ENCODE data around the gene CD93. TPM values are rescaled to one million over a fixed set of nuclear protein-coding genes. Genes with fewer than 3 reads are reported as not detected.

The CD93 gene
- total RNA-seq, 6 donors from 2014 or later, result 25.1 to 160 (median 68.8) TPM

DNA sequence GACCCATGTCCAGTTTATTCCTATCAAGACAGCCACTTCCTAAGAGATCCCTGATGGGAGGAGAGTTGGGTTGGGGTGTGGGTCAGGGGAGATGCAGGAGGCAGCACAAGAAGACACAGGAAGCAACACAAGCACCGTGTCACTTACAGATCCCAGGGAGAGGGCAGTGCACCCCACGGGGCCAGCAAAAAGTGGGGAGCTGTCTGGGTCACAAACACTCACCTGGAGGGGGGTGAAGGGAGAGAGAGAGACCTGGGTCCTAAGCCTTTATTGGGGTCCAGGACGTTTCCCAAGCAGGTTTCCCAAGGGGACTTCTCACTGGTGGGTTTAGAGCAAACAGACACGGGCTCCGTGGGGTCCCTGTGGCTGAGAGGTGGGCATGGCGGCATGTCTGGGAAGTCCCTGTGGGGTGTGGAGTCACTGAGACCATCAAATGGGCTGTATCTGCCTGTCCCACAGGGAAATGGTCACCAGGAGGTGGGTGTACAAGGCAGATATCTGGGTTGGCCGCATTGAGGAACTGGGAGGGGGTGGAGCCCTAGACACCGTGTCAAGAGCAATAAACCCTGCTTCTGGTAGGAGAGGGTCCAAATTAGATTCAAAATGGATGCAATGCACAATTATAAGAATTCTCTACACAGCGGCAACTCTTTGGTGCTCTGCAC is 1.6 kb upstream of the CD93 start:
- TF ChIP-seq POLR2A (IDR thresholded peaks at IDR 0.05), result no peak
- no peak for TF ChIP-seq POLR2AphosphoS5 (IDR thresholded peaks at IDR 0.05)
- TF ChIP-seq, protein P1, sequence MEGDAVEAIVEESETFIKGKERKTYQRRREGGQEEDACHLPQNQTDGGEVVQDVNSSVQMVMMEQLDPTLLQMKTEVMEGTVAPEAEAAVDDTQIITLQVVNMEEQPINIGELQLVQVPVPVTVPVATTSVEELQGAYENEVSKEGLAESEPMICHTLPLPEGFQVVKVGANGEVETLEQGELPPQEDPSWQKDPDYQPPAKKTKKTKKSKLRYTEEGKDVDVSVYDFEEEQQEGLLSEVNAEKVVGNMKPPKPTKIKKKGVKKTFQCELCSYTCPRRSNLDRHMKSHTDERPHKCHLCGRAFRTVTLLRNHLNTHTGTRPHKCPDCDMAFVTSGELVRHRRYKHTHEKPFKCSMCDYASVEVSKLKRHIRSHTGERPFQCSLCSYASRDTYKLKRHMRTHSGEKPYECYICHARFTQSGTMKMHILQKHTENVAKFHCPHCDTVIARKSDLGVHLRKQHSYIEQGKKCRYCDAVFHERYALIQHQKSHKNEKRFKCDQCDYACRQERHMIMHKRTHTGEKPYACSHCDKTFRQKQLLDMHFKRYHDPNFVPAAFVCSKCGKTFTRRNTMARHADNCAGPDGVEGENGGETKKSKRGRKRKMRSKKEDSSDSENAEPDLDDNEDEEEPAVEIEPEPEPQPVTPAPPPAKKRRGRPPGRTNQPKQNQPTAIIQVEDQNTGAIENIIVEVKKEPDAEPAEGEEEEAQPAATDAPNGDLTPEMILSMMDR (IDR thresholded peaks at IDR 0.05), result no peak
- TF ChIP-seq EP300 (IDR thresholded peaks at IDR 0.05), result no peak
- Histone ChIP-seq H3K9me3 (no peaks in the 10 kb centered on the region), H3K36me3 (no peaks in the 10 kb centered on the region), H3K27me3 (no peaks in the 10 kb centered on the region), H3K4me1 (peaks cover 20 to 57% (median 21%) of the 10 kb centered on the region in 4 donors), H3K27ac (peak overlapping the region; percentile 89 to 97 (median 92)), H3K4me3 (no peak overlapping the region)
- WGBS, 2 donors, result 64 to 76% methylated on average over 9 of the region's 9 CpGs
- DNase-seq (peak; percentile 17 to 56), ATAC-seq (ENCODE audit: low FRiP score in 2 of 2) (peak in 1 of 2 donors; percentile 40)

DNA sequence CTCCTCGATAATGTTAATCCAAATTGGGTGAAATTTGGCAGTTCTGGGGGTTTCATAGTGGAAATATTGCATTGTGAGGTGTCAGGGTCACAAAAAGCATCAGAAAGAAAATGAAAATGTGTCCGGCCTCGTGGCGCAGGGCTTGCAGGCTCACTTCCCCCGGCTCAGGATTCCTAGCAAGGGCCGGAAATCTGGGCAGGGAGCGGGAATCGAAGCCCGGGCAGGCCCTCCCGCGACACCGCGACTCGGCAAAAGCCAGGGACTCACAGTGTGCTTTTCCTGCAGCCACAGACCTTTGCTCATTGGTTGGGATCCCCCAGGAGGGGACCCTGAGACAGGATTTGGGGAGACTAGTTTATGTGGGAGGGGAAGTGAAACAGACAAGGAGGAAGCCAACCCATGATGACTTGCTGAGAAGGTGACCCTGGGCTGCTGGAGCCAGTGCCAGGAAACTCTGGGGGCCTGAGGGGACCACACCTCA is 847 bp upstream of the CD93 start:
- peak overlapping the region in 1 of 4 donors; percentile 52 for H3K4me3 ChIP-seq
- no peaks in the 10 kb centered on the region for H3K36me3 ChIP-seq
- ATAC-seq (ENCODE audit: low FRiP score in 2 of 2) (peak in 1 of 2 donors; percentile 48), DNase-seq (peak; percentile 59 to 84)
- H3K9me3 ChIP-seq, result no peaks in the 10 kb centered on the region
- 60 to 61% methylated on average over 14 of the region's 14 CpGs for WGBS, 2 donors
- H3K27ac ChIP-seq, result peak overlapping the region; percentile 89 to 97 (median 92)
- peaks cover 20 to 60% (median 24%) of the 10 kb centered on the region in 4 donors for H3K4me1 ChIP-seq
- H3K27me3 ChIP-seq, result no peaks in the 10 kb centered on the region
- TF ChIP-seq EP300 (IDR thresholded peaks at IDR 0.05) (peak in 2 of 4 donors; percentile 30 to 64), POLR2A (IDR thresholded peaks at IDR 0.05) (peak in 1 of 4 donors; percentile 29), POLR2AphosphoS5 (IDR thresholded peaks at IDR 0.05) (peak; percentile 49 to 91)
- TF ChIP-seq, protein P1 (IDR thresholded peaks at IDR 0.05), result no peak

DNA sequence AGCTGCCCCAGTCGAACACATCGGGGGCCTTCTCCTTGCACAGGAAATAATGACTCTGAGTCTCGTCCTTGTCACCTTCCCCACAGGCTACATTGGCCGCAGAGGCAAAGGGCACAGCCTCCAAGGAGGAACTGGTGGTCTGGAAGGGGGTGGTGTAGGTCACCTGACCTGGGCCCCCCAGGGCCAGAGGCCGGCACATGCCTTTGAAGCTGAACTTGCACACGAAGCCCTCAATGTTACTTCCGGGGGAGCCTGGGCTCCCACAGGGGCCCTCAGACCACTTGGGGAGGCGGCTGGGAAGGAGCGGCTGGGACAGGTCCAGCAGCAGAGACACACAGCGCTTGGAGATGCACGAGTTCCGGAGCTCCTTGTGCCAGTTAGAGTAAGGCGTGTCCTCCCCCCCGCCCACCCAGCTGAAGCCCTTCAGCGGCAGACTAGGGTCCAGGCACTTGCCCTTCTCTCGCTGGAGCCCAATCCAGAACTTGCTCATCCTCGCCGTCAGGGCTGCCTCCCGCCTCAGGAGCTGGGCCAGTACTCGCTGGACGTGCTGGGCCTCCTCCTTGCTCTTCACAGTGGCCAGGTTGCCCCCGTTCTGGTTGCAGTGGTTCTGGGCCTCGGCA is 578 bp downstream of the CD93 start:
- Histone ChIP-seq H3K27ac (peak overlapping the region; percentile 89 to 97 (median 92)), H3K36me3 (peaks cover 0 to 6% (median 0%) of the 10 kb centered on the region in 4 donors), H3K4me3 (peak overlapping the region; percentile 39 to 54 (median 46)), H3K4me1 (peaks cover 20 to 73% (median 31%) of the 10 kb centered on the region in 4 donors), H3K9me3 (no peaks in the 10 kb centered on the region), H3K27me3 (no peaks in the 10 kb centered on the region)
- no peak for ATAC-seq (ENCODE audit: low FRiP score in 2 of 2)
- TF ChIP-seq POLR2AphosphoS5 (IDR thresholded peaks at IDR 0.05) (peak in 1 of 2 donors; percentile 5), POLR2A (IDR thresholded peaks at IDR 0.05) (no peak)
- 55% methylated on average over 11 of the region's 23 CpGs; no CpG with 5 or more reads in 1 of the 2 donors for whole genome bisulfite sequencing, 2 donors
- DNase-seq, result peak in 1 of 2 donors; percentile 72

DNA sequence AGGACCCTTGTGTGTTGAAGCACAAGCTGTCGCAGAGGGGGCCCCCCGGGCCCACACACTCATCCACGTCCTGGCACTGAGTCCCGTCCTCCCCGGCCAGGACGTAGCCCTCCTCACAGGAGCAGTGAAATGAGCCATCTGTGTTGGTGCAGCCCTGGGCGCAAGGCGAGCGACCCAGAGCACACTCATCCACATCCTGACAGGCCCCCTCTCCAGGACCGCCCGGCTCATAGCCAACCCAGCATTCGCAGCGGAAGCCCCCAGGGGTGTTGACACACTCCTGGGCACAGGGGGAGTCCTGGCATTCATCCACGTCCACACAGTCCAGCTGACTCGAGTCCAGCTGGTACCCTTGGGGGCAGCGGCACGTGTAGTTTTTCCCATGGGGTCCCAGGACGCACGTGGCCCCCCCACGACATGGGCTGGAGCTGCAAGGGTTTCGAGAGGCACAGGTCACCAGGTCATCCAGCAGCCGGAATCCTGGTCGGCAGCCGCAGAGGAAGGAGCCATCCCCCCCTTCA is 1.2 kb downstream of the CD93 start:
- no peak for ATAC-seq (ENCODE audit: low FRiP score in 2 of 2)
- H3K9me3 ChIP-seq, result no peaks in the 10 kb centered on the region
- peaks cover 20 to 76% (median 31%) of the 10 kb centered on the region in 4 donors for H3K4me1 ChIP-seq
- peaks cover 0 to 9% (median 0%) of the 10 kb centered on the region in 4 donors for H3K36me3 ChIP-seq
- peak overlapping the region; percentile 89 to 97 (median 92) for H3K27ac ChIP-seq
- TF ChIP-seq, protein P1 (IDR thresholded peaks at IDR 0.05), result no peak
- peak in 1 of 4 donors; percentile 25 for TF ChIP-seq POLR2A (IDR thresholded peaks at IDR 0.05)
- 74% methylated on average over 23 of the region's 24 CpGs; no CpG with 5 or more reads in 1 of the 2 donors for WGBS, 2 donors
- H3K27me3 ChIP-seq, result no peaks in the 10 kb centered on the region
- peak in 1 of 2 donors; percentile 61 for DNase-seq
- peak overlapping the region; percentile 39 to 54 (median 46) for H3K4me3 ChIP-seq

DNA sequence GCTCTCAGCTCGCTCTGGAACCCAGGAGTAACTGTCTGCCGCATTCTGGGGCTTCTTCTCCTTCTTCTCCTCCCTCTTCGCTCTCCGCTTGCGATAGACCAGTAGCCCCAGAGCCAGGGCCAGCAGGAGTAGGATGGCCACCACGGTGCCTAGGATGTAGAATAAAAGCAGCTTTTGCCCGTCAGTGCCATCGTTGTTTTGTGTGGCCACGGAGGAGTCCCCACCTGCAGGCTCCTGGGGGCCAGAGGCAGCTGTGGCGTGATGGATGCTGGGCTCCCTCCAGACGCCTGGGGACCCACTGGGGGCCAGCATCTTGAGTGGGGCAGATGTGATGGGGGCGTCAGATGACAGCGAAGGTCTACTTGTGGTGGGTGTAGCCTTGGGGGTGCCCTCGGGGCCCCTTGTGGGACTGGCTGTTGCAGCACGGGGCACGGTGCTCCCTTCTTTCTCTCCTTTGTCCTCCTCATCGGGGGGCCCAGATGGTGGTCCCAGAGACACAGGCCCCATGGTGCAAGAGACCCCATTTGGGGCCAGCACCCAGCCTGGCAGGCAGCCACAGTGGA is 1.8 kb downstream of the CD93 start:
- DNase-seq (peak in 1 of 2 donors; percentile 72), ATAC-seq (ENCODE audit: low FRiP score in 2 of 2) (no peak)
- H3K36me3 ChIP-seq, result peaks cover 0 to 11% (median 0%) of the 10 kb centered on the region in 4 donors
- no peaks in the 10 kb centered on the region for H3K27me3 ChIP-seq
- H3K4me1 ChIP-seq, result peaks cover 20 to 79% (median 35%) of the 10 kb centered on the region in 4 donors
- H3K9me3 ChIP-seq, result no peaks in the 10 kb centered on the region
- WGBS, 2 donors, result 79 to 89% methylated on average over 14 to 15 of the region's 17 CpGs
- H3K4me3 ChIP-seq, result peak overlapping the region; percentile 39 to 54 (median 46)
- peak overlapping the region; percentile 89 to 97 (median 92) for H3K27ac ChIP-seq
- no peak for TF ChIP-seq EP300 (IDR thresholded peaks at IDR 0.05)

Data from upper lobe of left lung (tissue), 6 donors.